Gastrocnemius medialis (tissue), 4 donors: ENCODE measurements around the gene CPB1.
"Not testable (repeated sequence)": the region's sequence is repeated elsewhere in the genome, so short reads cannot be mapped to it uniquely, and the experiment has no call there.

Experiments
- CTCF ChIP-seq, 5 experiments: fragments of 450-650 bp in 3 of 5; fragments of 200-600 bp in 2 of 5; sonication (generic) in 2 of 5; IDR thresholded peaks in 4 of 5; conservative IDR thresholded peaks in 1 of 5; 1 replicate in 4 of 5; 2 replicates in 1 of 5; pipeline ENCODE4 v1.5.1; 2016 to 2019; ENCODE audit warnings: antibody characterized with exemption in 5 of 5, mild to moderate bottlenecking in 3 of 5, moderate library complexity in 3 of 5
- POLR2A ChIP-seq, 2 donors: fragments of 450-650 bp; IDR thresholded peaks; one replicate each; pipeline ENCODE4 v1.6.1; 2017; ENCODE audit warnings: antibody characterized with exemption in 2 of 2, mild to moderate bottlenecking in 2 of 2, moderate library complexity in 2 of 2

- not testable (repeated sequence) for TF ChIP-seq POLR2A (IDR thresholded peaks at IDR 0.05); CTCF (IDR thresholded peaks at IDR 0.05 in 4 of 5, conservative IDR thresholded peaks at IDR 0.05 in 1 of 5)
These were observed 41.5 kb upstream of the CPB1 start for GRCh38 chr3:148786159-148786558.
